GM20000 (cell line): ENCODE results near the gene AKAP8L.
"Not testable (repeated sequence)": the region's sequence is repeated elsewhere in the genome, so short reads cannot be mapped to it uniquely, and the experiment has no call there.

Source experiments
- DNase-seq: peaks from one replicate; pipeline ENCODE4 v3.0.0; 2012; ENCODE audit warnings: low spot score
- TF ChIP-seq, protein P1 (sequence below): IDR thresholded peaks from 2 replicates; pipeline ENCODE4 v1.5.1; 2012; ENCODE audit warnings: mild to moderate bottlenecking, control low read depth; ENCODE audit errors: extremely low read depth, missing control alignments

AKAP8L gene

DNA sequence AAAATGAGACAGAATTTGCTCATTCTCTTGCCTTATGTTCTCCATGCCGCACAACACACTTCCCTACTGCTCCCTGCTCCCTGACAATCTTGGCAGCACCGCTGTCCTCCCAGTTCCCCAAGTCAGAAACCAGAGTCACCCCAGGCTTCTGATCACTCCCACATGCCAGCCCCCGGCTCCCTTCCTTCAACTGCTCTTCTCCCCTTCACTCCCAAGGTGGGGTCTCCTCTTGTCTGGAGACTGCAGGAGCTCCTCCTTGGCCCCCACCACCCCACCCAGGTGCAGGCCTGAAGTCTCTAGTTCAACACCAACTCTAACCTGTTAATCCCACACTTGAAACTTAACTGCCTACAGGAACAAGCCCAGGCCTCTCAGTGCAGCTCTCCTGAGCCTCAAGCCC, 22.4 kb downstream of the AKAP8L start:
- TF ChIP-seq, protein P1, sequence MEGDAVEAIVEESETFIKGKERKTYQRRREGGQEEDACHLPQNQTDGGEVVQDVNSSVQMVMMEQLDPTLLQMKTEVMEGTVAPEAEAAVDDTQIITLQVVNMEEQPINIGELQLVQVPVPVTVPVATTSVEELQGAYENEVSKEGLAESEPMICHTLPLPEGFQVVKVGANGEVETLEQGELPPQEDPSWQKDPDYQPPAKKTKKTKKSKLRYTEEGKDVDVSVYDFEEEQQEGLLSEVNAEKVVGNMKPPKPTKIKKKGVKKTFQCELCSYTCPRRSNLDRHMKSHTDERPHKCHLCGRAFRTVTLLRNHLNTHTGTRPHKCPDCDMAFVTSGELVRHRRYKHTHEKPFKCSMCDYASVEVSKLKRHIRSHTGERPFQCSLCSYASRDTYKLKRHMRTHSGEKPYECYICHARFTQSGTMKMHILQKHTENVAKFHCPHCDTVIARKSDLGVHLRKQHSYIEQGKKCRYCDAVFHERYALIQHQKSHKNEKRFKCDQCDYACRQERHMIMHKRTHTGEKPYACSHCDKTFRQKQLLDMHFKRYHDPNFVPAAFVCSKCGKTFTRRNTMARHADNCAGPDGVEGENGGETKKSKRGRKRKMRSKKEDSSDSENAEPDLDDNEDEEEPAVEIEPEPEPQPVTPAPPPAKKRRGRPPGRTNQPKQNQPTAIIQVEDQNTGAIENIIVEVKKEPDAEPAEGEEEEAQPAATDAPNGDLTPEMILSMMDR: no peak
- DNase-seq: no peak

DNA sequence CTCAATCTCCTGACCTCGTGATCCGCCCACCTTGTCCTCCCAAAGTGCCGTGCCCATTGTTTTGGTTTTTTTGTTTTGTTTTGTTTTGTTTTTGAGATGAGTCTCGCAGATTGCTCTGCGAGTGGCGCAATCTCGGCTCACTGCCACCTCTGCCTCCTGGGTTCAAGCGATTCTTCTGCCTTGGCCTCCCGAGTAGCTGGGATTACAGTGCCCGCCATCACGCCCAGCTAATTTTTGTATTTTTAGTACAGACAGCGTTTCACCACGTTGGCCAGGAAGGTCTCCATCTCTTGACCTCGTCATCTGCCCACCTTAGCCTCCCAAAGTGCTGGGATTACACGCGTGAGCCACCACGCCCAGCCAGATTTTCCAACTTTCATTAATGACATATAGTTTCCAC, 23.5 kb downstream of the AKAP8L start:
- not testable (repeated sequence) for DNase-seq

DNA sequence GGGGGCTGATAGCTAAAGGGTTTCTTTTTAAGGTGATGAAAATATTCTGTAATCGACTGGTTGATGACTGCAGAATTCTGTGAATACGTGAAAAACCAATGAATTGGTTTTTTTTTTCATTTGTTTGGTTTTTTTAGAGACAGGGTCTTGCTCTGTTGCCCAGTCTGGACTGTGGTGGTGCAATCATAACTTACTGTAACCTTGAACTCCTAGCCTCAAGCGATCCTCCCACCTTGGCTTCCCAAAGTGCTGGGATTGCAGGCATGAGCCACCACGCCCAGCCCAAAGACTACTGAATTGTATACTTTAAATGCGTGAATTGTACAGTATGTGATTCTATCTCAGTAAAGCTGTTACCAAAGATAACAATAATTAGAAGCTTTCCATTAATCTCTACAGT, 24.4 kb downstream of the AKAP8L start:
- no peak for DNase-seq
- TF ChIP-seq, protein P1: no peak

- no peak for DNase-seq
- TF ChIP-seq, protein P1: no peak
Observed at GRCh38 chr19:15393963-15394362, 24.8 kb downstream of the AKAP8L start.

GRCh38 chr19:15390814-15391213, 28.0 kb downstream of the AKAP8L start:
- TF ChIP-seq, protein P1: no peak
- DNase-seq: peak; percentile 12

- DNase-seq: no peak
- TF ChIP-seq, protein P1: no peak
Observed at GRCh38 chr19:15381864-15382263, 36.9 kb downstream of the AKAP8L start.

- DNase-seq: no peak
- TF ChIP-seq, protein P1: no peak
Observed at GRCh38 chr19:15381429-15381828, 37.4 kb downstream of the AKAP8L start.

DNA sequence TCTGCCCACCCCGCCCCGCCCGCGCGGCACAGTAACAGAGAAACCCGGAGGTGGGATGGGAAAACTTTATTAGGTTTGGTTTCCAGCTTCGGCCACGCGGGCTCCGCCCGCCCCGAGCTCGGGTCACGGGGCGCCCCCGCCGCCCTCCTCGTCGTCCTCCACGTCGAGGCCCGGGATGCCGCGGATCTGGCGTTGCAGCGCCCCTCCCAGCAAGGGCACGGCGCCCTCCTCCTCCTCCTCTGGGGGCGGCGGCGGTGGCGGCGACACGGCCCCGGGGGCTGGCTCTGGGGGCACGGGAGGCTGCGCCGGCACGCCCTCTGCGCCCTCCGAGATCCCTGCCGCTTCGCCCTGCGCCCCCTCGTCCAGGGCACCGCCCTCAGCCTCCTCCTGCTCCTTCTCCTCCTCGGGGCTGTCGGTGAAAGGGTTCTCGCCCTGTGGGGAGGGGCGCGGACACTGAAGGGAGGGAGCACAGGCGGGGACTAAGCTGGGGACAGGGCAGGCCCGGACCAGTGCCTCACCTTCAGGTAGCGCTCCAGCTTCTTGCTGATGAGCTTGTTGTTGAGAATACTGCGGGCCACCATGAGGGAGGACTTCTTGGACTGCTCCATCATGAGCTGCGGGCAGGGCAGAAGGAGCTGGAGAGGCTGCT, 38.7 kb downstream of the AKAP8L start:
- DNase-seq: peak; percentile 65
- TF ChIP-seq, protein P1: no peak
